Metanephros (tissue), 1 donor: ENCODE results near the gene GIMAP4. TPM values are rescaled to one million over a fixed set of nuclear protein-coding genes. Genes with fewer than 3 reads are reported as not detected.

ENCODE experiments used
- total RNA-seq: library from RNA; depleted of rRNA; stranded (reverse); fragments of >200 nt; gene quantifications from one replicate; pipeline ENCODE4 v1.2.3, GENCODE V29; 2014

The GIMAP4 gene
- 24.2 TPM for total RNA-seq

GRCh38 chr7:150567169-150567568 is at the start of gene GIMAP4:
Gene GIMAP4, plus strand, starts transcription at chr7:150567390. Its CDS starts 2,512 bp downstream, at chr7:150569902.

Other genes with a start within 250 kb of the GIMAP4 start
- gene LRRC61, start 244.0 kb upstream of the GIMAP4 start, total RNA-seq: 19.7 TPM
- 23.4 TPM for gene ACTR3C, start 243.8 kb upstream of the GIMAP4 start, total RNA-seq
- 68.7 TPM for gene RARRES2, start 225.8 kb upstream of the GIMAP4 start, total RNA-seq
- 76.7 TPM for gene REPIN1, start 198.6 kb upstream of the GIMAP4 start, total RNA-seq
- 11.6 TPM for gene ZNF775, start 188.1 kb upstream of the GIMAP4 start, total RNA-seq
- gene GIMAP8, start 116.8 kb upstream of the GIMAP4 start, total RNA-seq: 10.6 TPM
- 8.0 TPM for gene GIMAP7, start 52.5 kb upstream of the GIMAP4 start, total RNA-seq
- gene GIMAP6, start 65.0 kb downstream of the GIMAP4 start, total RNA-seq: 18.9 TPM
- 10.0 TPM for gene GIMAP2, start 118.3 kb downstream of the GIMAP4 start, total RNA-seq
- 2.6 TPM for gene GIMAP1, start 149.2 kb downstream of the GIMAP4 start, total RNA-seq
- gene GIMAP5, start 170.0 kb downstream of the GIMAP4 start, total RNA-seq: 17.0 TPM
- 69.6 TPM for gene TMEM176B, start 233.0 kb downstream of the GIMAP4 start, total RNA-seq
- gene TMEM176A, start 233.4 kb downstream of the GIMAP4 start, total RNA-seq: 71.8 TPM